Neural crest cell (in vitro differentiated cells): ENCODE data around the gene DUSP15. TPM values are rescaled to one million over a fixed set of nuclear protein-coding genes. Genes with fewer than 3 reads are reported as not detected.

ENCODE experiments used
- DNase-seq: peaks from one replicate; pipeline ENCODE4 v3.0.0; 2021; ENCODE audit warnings: low read depth, mixed read lengths, low spot score
- H3K27ac Mint-ChIP-seq: one replicate; pipeline ENCODE4 v1.8.0; 2021; ENCODE audit warnings: mild to moderate bottlenecking, mixed read lengths; ENCODE audit not compliant: unreplicated experiment
- H3K27me3 Mint-ChIP-seq: 2 replicates; pipeline ENCODE4 v1.8.0; 2021; ENCODE audit warnings: low read depth, mild to moderate bottlenecking, mixed read lengths
- H3K36me3 Mint-ChIP-seq: 2 replicates; pipeline ENCODE4 v1.8.0; 2021; ENCODE audit warnings: low read depth, mild to moderate bottlenecking, mixed read lengths
- H3K4me1 Mint-ChIP-seq: 2 replicates; pipeline ENCODE4 v1.8.0; 2021; ENCODE audit warnings: mixed read lengths
- H3K4me3 Mint-ChIP-seq: one replicate; pipeline ENCODE4 v1.8.0; 2021; ENCODE audit warnings: mild to moderate bottlenecking, mixed read lengths
- H3K9me3 Mint-ChIP-seq: 2 replicates; pipeline ENCODE4 v1.8.0; 2021; ENCODE audit warnings: mixed read lengths
- total RNA-seq: library from RNA; stranded (reverse); gene quantifications from 2 replicates; pipeline ENCODE4 v1.2.1, GENCODE V29; 2021
- TF ChIP-seq, protein P1 (sequence below): fragments of 200-600 bp; sonication (generic); conservative IDR thresholded peaks from 2 replicates; pipeline ENCODE4 v1.5.0; 2021; ENCODE audit warnings: antibody characterized with exemption, mild to moderate bottlenecking

The DUSP15 gene
- total RNA-seq, 1 donor from 2014 or later, result 13.5 TPM

- peak overlapping the region; percentile 47 for H3K27ac Mint-ChIP-seq
- peaks cover 3% of the 10 kb centered on the region for H3K4me1 Mint-ChIP-seq
- DNase-seq, result no peak
- no peak overlapping the region for H3K4me3 Mint-ChIP-seq
- no peaks in the 10 kb centered on the region for H3K36me3 Mint-ChIP-seq
- TF ChIP-seq, protein P1, sequence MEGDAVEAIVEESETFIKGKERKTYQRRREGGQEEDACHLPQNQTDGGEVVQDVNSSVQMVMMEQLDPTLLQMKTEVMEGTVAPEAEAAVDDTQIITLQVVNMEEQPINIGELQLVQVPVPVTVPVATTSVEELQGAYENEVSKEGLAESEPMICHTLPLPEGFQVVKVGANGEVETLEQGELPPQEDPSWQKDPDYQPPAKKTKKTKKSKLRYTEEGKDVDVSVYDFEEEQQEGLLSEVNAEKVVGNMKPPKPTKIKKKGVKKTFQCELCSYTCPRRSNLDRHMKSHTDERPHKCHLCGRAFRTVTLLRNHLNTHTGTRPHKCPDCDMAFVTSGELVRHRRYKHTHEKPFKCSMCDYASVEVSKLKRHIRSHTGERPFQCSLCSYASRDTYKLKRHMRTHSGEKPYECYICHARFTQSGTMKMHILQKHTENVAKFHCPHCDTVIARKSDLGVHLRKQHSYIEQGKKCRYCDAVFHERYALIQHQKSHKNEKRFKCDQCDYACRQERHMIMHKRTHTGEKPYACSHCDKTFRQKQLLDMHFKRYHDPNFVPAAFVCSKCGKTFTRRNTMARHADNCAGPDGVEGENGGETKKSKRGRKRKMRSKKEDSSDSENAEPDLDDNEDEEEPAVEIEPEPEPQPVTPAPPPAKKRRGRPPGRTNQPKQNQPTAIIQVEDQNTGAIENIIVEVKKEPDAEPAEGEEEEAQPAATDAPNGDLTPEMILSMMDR, result no peak
- H3K9me3 Mint-ChIP-seq, result no peaks in the 10 kb centered on the region
- no peaks in the 10 kb centered on the region for H3K27me3 Mint-ChIP-seq
These were observed 38.1 kb upstream of the DUSP15 start for GRCh38 chr20:31908424-31908823.

GRCh38 chr20:31908016-31908415 lies 37.7 kb upstream of the DUSP15 start:
- Mint-ChIP-seq H3K4me3 (no peak overlapping the region), H3K27me3 (no peaks in the 10 kb centered on the region), H3K9me3 (no peaks in the 10 kb centered on the region), H3K4me1 (no peaks in the 10 kb centered on the region), H3K27ac (peak overlapping the region; percentile 83), H3K36me3 (no peaks in the 10 kb centered on the region)
- TF ChIP-seq, protein P1, result no peak
- DNase-seq, result no peak

- no peaks in the 10 kb centered on the region for H3K9me3 Mint-ChIP-seq
- H3K36me3 Mint-ChIP-seq, result no peaks in the 10 kb centered on the region
- no peak overlapping the region for H3K4me3 Mint-ChIP-seq
- no peak overlapping the region for H3K27ac Mint-ChIP-seq
- no peak for DNase-seq
- H3K4me1 Mint-ChIP-seq, result no peaks in the 10 kb centered on the region
- TF ChIP-seq, protein P1, result no peak
- H3K27me3 Mint-ChIP-seq, result no peaks in the 10 kb centered on the region
These were observed 36.7 kb upstream of the DUSP15 start for GRCh38 chr20:31907046-31907445.

DNA sequence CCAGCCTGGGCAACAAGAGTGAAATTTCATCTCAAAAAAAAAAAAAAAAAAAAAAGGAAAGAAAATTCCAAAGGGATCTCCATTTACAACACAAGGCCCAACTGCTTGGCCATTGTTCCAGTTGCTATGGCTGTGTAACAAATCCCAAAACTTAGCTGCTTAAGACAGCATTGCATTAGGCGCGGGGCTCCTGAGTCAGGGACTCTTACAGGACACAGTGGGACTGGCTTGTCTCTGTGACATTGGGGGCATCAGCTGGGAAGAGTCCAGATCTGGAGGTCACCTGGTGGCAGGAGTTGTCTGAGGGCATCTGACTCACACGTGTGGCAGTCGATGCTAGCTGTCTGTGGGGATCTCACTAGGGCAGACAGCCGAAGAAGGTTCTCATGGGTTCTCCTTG lies 35.7 kb upstream of the DUSP15 start:
- Mint-ChIP-seq H3K9me3 (no peaks in the 10 kb centered on the region), H3K27ac (no peak overlapping the region), H3K4me1 (no peaks in the 10 kb centered on the region), H3K27me3 (no peaks in the 10 kb centered on the region), H3K36me3 (no peaks in the 10 kb centered on the region), H3K4me3 (no peak overlapping the region)
- TF ChIP-seq, protein P1, result no peak
- DNase-seq, result no peak

GRCh38 chr20:31903627-31904386 lies 33.5 kb upstream of the DUSP15 start:
- DNase-seq, result no peak
- no peaks in the 10 kb centered on the region for H3K27me3 Mint-ChIP-seq

More at GRCh38 chr20:31903627-31904386, 33.5 kb upstream of the DUSP15 start:
- no peaks in the 10 kb centered on the region for H3K4me1 Mint-ChIP-seq
- no peak overlapping the region for H3K4me3 Mint-ChIP-seq
- no peak overlapping the region for H3K27ac Mint-ChIP-seq
- TF ChIP-seq, protein P1, result no peak
- H3K36me3 Mint-ChIP-seq, result no peaks in the 10 kb centered on the region
- no peaks in the 10 kb centered on the region for H3K9me3 Mint-ChIP-seq
